ENCODE measurements around the gene ARHGEF7.
"Not testable (repeated sequence)": the region's sequence is repeated elsewhere in the genome, so short reads cannot be mapped to it uniquely, and the experiment has no call there.

The ARHGEF7 gene

DNA sequence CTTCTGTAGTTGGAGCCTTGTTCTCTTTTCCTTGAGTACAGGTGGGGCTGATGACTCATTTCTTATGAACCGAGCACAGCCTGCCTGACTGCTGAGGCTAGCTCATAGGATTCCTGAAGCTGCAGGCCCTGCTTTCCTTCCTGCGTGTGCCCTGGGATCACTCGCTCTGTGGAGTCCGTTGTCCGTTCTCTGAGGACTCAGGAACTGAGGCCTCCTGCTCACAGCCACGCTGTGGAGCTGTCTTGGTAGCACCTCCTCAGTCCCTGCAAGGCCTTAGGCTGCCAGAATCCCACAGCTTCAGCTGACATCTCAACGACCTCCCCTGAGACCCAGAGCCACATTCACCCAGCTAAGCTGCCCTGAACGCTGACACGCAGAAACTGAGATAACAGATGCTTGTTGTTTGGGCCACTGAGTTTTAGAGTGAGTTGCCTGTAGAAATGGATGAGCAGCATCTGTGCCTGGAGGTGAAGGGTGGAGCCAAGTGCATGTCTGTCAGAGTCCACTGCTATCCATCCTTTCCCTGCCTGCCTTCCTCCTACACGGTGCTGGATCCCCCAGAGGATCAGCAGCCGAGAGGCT is 72.9 kb downstream of the ARHGEF7 start:
- no peak overlapping the region for H3K4me3 ChIP-seq (ENCODE audit: control insufficient read depth, low read depth, low read length)
- TF ChIP-seq CTCF (conservative IDR thresholded peaks at IDR 0.05; ENCODE audit: control insufficient read depth, insufficient read depth, low read depth, low read length): no peak
- DNase-seq (ENCODE audit: low read depth): peak; percentile 52

DNA sequence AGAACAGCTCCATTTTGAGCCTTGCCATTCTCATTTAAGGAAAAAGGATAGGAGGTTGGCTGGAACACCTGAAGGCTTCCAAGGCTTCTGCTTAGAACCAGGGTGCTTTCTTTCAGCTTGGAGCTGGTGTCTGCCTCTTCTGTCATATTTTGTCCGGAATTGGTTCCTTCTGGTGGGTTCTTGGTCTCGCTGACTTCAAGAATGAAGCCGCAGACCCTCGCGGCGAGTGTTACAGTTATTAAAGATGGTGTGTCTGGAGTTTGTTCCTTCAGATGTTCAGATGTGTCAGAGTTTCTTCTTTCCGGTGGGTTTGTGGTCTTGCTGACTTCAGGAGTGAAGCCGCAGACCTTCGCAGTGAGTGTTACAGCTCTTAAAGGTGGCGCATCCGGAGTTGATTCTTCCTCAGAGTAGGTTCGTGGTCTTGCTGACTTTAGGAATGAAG is 74.0 kb downstream of the ARHGEF7 start:
- DNase-seq (ENCODE audit: low read depth); H3K4me3 ChIP-seq (ENCODE audit: control insufficient read depth, low read depth, low read length): not testable (repeated sequence)

DNA sequence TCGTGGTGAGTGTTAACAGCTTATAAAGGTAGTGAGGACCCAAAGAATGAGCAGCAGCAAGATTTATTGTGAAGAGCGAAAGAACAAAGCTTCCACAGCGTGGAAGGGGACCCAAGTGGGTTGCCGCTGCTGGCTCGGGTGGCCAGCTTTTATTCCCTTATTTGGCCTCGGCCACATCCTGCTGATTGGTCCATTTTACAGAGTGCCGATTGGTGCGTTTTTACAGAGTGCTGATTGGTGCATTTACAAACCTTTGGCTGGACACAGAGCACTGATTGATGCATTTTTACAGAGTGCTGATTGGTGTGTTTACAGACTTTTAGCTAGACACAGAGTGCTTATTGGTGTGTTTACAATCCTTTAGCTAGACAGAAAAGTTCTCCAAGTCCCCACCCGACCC is 74.4 kb downstream of the ARHGEF7 start:
- DNase-seq (ENCODE audit: low read depth); H3K4me3 ChIP-seq (ENCODE audit: control insufficient read depth, low read depth, low read length): not testable (repeated sequence)

- DNase-seq (ENCODE audit: low read depth); H3K4me3 ChIP-seq (ENCODE audit: control insufficient read depth, low read depth, low read length): not testable (repeated sequence)
Observed at GRCh38 chr13:111193223-111193622, 78.1 kb downstream of the ARHGEF7 start.

DNA sequence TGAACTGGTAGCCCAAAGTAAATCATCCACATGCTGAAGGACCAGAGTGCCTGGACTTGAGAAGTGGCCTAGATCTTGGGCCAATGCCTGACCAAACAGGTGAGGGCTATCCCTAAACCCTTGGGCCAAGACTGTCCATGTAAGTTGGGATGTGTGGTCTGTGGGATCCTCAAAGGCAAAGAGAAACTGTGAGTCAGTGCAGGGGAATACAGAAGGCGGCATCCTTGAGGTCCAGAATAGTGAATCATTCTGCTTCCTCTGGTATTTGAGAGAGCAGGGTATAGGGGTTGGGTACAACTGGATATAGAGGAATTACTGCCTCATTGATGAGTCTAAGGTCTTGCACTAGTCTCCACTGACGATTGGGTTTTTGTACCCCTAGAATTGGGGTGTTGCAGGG is 79.5 kb downstream of the ARHGEF7 start:
- peak; percentile 70 for DNase-seq (ENCODE audit: low read depth)

DNA sequence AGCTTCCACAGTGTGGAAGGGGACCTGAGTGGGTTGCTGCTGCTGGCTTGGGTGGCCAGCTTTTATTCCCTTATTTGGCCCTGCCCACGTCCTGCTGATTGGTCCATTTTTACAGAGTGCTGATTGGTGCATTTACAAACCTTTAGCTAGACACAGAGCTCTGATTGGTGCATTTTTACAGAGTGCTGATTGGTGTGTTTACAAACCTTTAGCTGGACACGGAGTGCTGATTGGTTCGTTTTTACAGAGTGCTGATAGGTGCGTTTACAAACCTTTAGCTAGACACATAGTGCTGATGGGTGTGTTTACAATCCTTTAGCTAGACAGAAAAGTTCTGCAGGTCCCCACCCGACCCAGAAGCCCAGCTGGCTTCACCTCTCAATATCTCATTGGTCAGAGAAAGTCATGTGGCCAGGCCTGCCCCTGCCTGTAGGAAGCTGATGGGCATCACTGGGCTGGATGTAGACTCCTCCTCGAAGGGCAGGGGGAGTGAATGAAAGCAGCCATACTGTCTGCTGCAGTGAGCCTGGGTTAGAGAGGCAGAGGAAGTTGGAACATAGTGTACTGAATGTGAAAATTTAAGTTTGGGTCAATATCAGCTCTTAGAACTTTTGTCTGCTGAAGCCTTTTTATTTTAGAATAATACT is 83.7 kb downstream of the ARHGEF7 start:
- not testable (repeated sequence) for H3K4me3 ChIP-seq (ENCODE audit: control insufficient read depth, low read depth, low read length); DNase-seq (ENCODE audit: low read depth)

More for the DNA sequence above, 79.5 kb downstream of the ARHGEF7 start:
- not testable (repeated sequence) for H3K4me3 ChIP-seq (ENCODE audit: control insufficient read depth, low read depth, low read length)

DNA sequence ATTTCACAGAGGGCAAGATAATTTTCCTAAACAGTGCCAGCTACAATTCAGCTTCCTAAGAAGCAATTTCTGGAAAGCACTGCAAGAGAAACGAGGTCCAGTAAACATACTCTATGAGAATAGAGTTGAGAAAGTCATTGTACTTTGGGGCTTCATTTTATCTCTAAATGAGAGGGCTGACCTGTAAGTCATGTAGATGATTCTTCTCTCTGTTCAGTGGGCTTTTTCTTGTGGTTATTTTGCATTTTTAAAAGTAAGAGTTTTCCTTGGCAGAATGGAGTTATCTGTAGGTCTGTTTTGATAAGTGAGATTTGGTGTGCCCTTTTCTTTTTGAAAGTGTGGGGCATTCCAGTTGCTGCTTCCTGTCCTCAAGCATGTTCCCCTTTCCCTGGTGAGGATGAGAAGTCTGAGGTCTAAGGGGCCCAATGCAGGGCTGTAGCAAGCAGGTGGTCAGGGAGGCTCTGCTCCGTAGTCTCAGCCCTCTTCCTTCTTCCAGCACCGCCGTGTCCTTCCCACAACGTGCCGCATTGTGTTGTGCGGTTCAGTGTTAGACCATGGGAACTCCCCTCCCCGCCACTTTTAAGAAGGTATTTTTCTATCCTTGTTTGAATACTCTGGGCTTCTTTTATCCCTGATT is 86.3 kb downstream of the ARHGEF7 start:
- no peak for DNase-seq (ENCODE audit: low read depth)
- TF ChIP-seq CTCF (conservative IDR thresholded peaks at IDR 0.05; ENCODE audit: control insufficient read depth, insufficient read depth, low read depth, low read length): no peak
- H3K4me3 ChIP-seq (ENCODE audit: control insufficient read depth, low read depth, low read length): no peak overlapping the region

DNA sequence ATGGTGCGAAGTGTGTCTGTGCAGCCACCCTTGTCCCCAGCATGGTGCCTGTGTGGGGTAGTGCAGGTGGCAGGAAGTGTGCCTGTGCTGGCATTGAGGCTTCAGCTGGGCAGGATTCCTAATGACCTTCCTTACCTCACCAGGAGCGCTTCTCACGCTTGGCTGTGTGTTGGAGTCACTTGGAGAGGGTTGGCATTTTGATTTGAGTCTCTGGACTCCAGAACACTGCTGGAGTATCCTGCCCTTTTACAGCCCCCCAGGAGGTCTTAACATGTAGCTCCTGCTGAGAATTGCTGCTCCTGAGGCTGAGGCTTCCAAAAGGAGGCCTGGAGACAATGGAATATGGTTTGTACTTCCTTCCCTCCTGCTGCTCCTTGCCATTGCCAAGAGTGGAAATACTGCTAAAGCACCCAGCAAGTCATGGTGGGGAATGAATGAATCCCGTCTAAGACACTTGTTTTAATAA is 87.1 kb downstream of the ARHGEF7 start:
- H3K4me3 ChIP-seq (ENCODE audit: control insufficient read depth, low read depth, low read length): no peak overlapping the region
- no peak for DNase-seq (ENCODE audit: low read depth)
- no peak for TF ChIP-seq CTCF (conservative IDR thresholded peaks at IDR 0.05; ENCODE audit: control insufficient read depth, insufficient read depth, low read depth, low read length)

DNA sequence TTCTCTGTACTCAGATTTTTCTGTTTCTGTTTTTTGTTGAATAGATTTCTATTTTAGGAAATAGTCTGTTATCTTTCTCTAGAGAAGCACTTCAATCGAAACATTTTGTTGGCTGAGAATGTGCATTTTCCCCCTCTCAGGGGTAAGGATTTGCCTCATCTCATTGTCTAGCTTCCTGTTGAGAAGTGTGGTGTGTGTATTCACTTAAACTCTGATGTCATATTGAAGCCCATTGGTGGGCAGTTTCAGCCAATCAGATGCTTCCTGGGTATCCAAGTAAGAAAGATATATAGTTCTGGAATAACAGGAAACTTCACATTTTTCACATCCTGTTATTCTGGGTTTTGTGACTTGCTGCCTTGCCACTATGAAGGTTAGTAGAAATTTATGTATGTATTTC is 87.6 kb downstream of the ARHGEF7 start:
- no peak overlapping the region for H3K4me3 ChIP-seq (ENCODE audit: control insufficient read depth, low read depth, low read length)
- DNase-seq (ENCODE audit: low read depth): peak; percentile 90
- TF ChIP-seq CTCF (conservative IDR thresholded peaks at IDR 0.05; ENCODE audit: control insufficient read depth, insufficient read depth, low read depth, low read length): no peak
